Stomach smooth muscle (tissue), 2 donors: ENCODE results near the gene MSH3.

ENCODE experiments used
- H3K27ac ChIP-seq: one replicate; pipeline ENCODE4 v1.7.0; 2013; ENCODE audit warnings: mild to moderate bottlenecking, low read length, inconsistent platforms
- H3K27me3 ChIP-seq, 2 donors: one replicate each; pipeline ENCODE4 v1.7.0; 2013; ENCODE audit warnings: low read length in 2 of 2; ENCODE audit not compliant: insufficient read depth in 2 of 2, control insufficient read depth in 1 of 2
- H3K36me3 ChIP-seq, 2 donors: one replicate each; pipeline ENCODE4 v1.7.0; 2013; ENCODE audit warnings: low read length in 2 of 2; ENCODE audit not compliant: control insufficient read depth in 2 of 2, insufficient read depth in 2 of 2
- H3K4me1 ChIP-seq: one replicate; pipeline ENCODE4 v1.7.0; 2013; ENCODE audit warnings: low read length; ENCODE audit not compliant: control insufficient read depth, insufficient read depth
- H3K4me3 ChIP-seq, 2 donors: one replicate each; pipeline ENCODE4 v1.7.0; 2013; ENCODE audit warnings: low read length in 2 of 2
- H3K9ac ChIP-seq, 2 donors: one replicate each; pipeline ENCODE4 v1.7.0; 2013; ENCODE audit warnings: low read length in 2 of 2, mild to moderate bottlenecking in 1 of 2
- H3K9me3 ChIP-seq, 2 donors: one replicate each; pipeline ENCODE4 v1.7.0; 2013; ENCODE audit warnings: low read length in 2 of 2; ENCODE audit not compliant: control insufficient read depth in 2 of 2
- donor health status: healthy.
- donor health status: Pancreatic carcinoma.

Gene MSH3

DNA sequence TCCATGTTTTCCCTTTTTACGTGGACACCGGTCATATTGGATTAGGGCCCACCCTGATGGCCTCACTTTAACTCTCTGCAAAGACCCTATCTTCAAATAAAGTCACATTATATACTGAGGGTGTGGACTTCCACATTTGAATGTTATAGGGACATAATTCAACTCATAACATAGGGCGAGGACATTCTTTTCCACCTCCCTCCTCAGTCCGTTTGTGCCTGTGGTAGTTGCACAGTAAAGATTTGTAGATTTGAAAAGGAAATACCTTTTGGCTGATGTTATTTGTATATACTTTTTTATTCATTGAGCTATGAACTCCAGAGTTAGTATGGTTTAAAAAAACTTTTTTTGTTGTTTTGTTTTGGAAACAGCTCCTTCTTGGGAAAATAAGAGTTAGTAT is 51.3 kb downstream of the MSH3 start:
- Histone ChIP-seq H3K27ac (no peak overlapping the region), H3K4me3 (no peak overlapping the region), H3K9ac (no peak overlapping the region), H3K9me3 (no peaks in the 10 kb centered on the region), H3K4me1 (no peaks in the 10 kb centered on the region), H3K36me3 (peaks cover 4 to 5% of the 10 kb centered on the region in 2 donors), H3K27me3 (no peaks in the 10 kb centered on the region)

DNA sequence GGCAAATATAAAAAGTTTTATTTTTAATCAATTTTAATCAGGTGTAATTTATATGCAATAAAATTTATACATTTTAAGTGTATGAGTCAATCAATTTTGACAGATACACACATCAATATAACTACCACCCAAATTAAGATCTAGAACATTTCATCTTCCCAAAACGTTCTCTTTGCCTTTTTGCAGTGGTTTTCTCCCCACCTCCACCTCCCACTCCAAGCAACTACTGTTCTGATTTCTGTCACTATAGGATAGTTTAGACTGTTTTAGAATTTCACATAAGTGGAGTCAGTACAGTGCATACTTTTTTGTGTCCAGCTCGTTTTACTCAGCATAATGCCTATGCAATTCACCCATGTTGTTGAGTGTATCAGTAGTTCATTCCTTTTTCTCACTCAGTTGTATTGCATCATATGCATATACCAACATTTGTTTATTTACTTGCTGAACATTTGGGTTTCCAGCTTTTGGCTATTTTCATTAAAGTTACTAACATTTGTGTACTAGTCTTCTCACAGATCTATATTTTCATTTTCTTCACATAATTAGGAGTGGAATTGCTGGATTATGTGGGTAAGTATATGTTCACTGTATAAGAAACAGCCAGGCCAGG is 52.5 kb downstream of the MSH3 start:
- Histone ChIP-seq H3K4me1 (no peaks in the 10 kb centered on the region), H3K4me3 (no peak overlapping the region), H3K27me3 (no peaks in the 10 kb centered on the region), H3K27ac (no peak overlapping the region), H3K9me3 (no peaks in the 10 kb centered on the region), H3K9ac (no peak overlapping the region), H3K36me3 (peaks cover 3 to 9% of the 10 kb centered on the region in 2 donors)

DNA sequence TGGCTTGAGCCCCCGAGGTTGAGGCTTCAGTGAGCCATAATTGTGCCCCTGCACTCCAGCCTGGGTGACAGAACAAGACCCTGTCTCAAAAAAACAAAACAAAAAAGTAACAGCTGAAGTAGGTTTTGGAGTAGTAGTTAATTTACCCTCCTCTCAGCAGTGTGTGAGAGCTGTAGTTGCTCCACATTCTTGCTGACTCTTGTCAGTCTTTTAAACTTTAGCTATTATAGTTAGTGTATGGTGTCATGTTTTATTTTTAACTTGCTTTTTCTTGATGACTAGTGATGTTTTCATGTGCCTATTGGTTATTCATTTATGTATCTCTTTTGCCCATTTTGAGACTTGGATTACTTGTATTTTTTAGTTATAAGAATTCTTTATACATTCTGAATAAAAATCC is 53.2 kb downstream of the MSH3 start:
- Histone ChIP-seq H3K27me3 (no peaks in the 10 kb centered on the region), H3K9me3 (no peaks in the 10 kb centered on the region), H3K27ac (no peak overlapping the region), H3K9ac (no peak overlapping the region), H3K36me3 (peaks cover 0 to 5% of the 10 kb centered on the region in 2 donors), H3K4me3 (no peak overlapping the region), H3K4me1 (no peaks in the 10 kb centered on the region)

DNA sequence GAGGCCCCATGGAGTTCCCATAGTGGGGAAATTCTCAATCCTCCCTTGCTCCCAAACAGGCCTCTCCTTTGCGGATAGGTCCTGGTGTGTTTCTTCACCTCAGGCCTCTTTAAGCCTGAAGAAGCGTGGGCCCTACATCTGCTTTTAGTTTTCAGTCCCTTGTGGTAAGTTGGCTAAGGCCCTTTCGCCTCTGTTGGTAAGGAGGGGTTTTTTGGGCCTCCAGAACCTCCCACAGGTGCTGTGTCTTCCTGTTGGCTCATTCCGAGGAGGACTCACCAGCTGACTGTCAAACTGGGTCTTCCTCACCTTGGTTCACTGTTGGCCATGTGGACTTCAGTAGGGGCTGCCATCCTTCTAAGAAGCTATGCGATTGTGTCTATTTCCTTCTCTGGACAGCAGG is 56.8 kb downstream of the MSH3 start:
- no peak overlapping the region for H3K4me3 ChIP-seq
- H3K9me3 ChIP-seq: no peaks in the 10 kb centered on the region
- no peak overlapping the region for H3K9ac ChIP-seq

DNA sequence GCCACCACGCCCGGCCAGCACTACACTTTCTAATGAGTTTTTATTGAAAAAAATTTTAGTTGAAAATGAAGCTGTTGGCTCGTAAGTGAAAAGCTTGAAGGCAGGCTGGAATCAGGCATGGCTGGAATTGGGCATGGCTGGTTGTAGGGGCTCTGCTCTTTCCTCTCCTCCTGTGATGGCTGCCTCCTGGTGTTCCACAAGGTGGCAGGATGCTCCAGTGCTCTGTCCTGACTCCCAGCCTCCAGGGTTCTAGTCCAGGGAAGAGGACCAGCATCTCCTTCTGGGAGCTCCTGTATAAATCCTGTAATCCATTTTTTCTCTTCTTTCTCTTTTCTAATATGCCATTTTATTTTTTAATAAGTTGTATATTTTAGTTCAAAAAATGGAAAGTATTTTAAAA is 57.5 kb downstream of the MSH3 start:
- H3K27ac ChIP-seq: no peak overlapping the region
- H3K9ac ChIP-seq: no peak overlapping the region
- no peak overlapping the region for H3K4me3 ChIP-seq
- no peaks in the 10 kb centered on the region for H3K27me3 ChIP-seq
- no peaks in the 10 kb centered on the region for H3K4me1 ChIP-seq
- no peaks in the 10 kb centered on the region for H3K9me3 ChIP-seq
- H3K36me3 ChIP-seq: peaks cover 2 to 5% of the 10 kb centered on the region in 2 donors

More for the DNA sequence above, 56.8 kb downstream of the MSH3 start:
- Histone ChIP-seq H3K4me1 (no peaks in the 10 kb centered on the region), H3K36me3 (peaks cover 0 to 5% of the 10 kb centered on the region in 2 donors), H3K27ac (no peak overlapping the region), H3K27me3 (no peaks in the 10 kb centered on the region)

DNA sequence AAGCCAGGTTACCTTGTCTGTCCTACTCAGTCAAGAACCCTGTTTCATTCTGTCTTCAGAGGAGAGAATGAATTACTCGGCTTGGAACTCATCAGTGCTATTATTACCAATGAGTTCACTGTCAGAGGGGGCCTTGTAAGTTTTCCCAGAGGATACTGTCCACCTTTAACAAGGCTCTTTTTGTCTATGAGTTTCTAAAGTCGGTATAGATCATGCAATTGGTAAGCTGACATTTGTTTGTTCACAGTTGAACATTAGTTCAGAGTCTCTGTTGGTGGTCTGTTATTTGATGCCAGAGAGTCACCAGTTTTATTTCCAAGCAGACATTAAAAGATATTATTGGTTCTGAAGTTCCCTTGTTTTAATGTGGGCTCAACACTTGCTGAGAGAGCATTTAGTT is 58.5 kb downstream of the MSH3 start:
- H3K4me1 ChIP-seq: no peaks in the 10 kb centered on the region
- H3K4me3 ChIP-seq: no peak overlapping the region
- H3K27me3 ChIP-seq: no peaks in the 10 kb centered on the region
- no peak overlapping the region for H3K27ac ChIP-seq
- no peak overlapping the region for H3K9ac ChIP-seq
- no peaks in the 10 kb centered on the region for H3K9me3 ChIP-seq
- H3K36me3 ChIP-seq: peaks cover 3 to 5% of the 10 kb centered on the region in 2 donors

DNA sequence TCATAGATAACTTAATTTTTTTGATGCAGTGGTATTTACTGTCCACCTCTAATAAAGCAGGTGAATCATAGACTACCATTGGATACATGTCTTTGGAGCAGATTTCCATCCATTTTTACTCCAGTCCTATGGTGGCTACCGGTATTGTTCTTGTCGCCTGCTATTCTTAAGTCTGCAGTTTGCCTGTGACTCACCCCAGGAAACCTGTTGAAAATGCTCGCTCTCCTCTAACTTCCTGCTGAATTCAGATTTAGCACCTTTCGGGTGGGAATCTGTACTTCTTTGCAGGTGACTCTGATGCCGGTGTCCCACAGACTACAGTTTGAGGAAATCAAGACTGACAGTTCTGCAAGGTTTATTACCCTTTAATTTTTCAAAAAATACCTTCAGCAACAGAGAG is 59.2 kb downstream of the MSH3 start:
- Histone ChIP-seq H3K4me1 (no peaks in the 10 kb centered on the region), H3K36me3 (peaks cover 3 to 5% of the 10 kb centered on the region in 2 donors), H3K27me3 (no peaks in the 10 kb centered on the region), H3K9ac (no peak overlapping the region), H3K27ac (no peak overlapping the region), H3K4me3 (no peak overlapping the region), H3K9me3 (no peaks in the 10 kb centered on the region)

DNA sequence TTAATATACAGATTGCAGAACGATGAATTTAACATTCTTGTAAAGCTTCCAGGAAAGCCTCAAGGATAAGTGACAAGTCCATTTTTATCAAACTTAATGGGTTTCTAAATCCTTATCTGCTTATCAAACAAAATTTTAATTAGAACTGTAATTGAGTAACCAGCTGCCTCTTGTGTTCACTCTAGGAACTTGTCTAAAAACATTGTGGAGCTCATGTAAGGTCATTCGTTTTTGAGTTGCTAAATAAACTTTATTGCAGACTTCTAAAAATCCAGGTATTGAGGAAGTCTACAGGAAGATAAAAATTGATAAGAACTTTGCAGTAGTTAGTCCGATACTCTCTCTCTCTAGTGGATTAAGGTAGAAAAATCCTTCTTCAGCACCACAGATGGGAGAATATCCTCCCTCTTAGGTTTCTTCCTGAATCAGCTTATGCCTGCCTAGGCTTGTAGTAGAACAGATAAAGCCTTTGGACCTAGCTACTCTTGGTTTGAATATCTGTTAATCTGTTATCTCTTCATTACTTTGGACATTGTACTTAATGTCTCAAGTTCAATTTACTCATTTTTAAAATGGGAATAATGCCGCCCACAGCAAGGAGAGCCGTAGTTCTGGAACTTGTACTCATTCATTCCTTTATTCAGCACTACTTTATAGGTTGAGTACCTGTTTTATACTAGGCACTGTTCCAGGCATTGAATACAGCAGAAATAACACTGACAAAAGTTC is 60.3 kb downstream of the MSH3 start:
- Histone ChIP-seq H3K9me3 (peaks cover 0 to 1% of the 10 kb centered on the region in 2 donors), H3K9ac (no peak overlapping the region), H3K27me3 (no peaks in the 10 kb centered on the region), H3K27ac (no peak overlapping the region), H3K4me3 (no peak overlapping the region), H3K36me3 (peaks cover 3 to 5% of the 10 kb centered on the region in 2 donors), H3K4me1 (no peaks in the 10 kb centered on the region)

DNA sequence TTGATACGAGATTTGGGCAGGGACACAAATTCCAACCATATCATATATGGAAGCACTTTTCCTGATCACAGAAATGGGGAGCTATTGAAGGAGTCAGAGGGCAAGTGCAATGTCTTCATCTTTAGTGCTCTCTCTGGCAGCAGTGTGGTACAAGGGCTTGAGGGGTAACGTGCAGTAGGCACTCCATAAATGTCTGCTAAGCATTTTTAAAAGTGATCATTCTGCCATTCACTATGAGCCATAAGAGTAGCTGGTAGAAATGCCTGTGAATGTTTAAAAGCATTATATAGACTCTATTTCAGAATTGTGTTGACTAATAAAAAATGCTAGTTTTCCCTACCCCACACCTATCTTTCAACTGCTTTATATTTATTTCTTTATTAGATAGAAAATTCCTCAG is 61.4 kb downstream of the MSH3 start:
- Histone ChIP-seq H3K9me3 (peaks cover 0 to 6% of the 10 kb centered on the region in 2 donors), H3K27me3 (no peaks in the 10 kb centered on the region), H3K36me3 (peaks cover 3 to 5% of the 10 kb centered on the region in 2 donors), H3K4me3 (no peak overlapping the region), H3K4me1 (no peaks in the 10 kb centered on the region), H3K9ac (no peak overlapping the region), H3K27ac (no peak overlapping the region)

DNA sequence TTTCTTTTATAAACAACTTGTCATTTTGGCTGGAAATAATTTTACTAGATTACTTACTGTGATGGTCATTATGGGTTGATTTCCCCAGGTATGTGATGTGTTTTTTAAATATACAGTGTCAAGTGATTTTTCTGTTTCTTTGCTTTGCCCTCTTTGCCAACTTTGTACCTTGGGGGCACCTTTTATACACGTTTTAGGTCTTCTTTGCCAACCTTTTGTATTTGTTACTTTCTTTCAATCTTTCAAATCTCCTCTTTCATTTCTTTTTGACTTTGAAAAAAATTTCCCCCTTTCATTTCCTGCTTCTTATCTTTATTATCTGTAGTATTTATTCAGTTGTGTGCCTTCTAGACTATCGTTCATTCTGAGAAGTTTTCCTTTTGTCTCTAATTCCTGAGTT is 65.7 kb downstream of the MSH3 start:
- peaks cover 0 to 6% of the 10 kb centered on the region in 2 donors for H3K9me3 ChIP-seq
- H3K4me1 ChIP-seq: no peaks in the 10 kb centered on the region
- H3K4me3 ChIP-seq: no peak overlapping the region
- H3K27ac ChIP-seq: no peak overlapping the region
- no peaks in the 10 kb centered on the region for H3K27me3 ChIP-seq
- no peak overlapping the region for H3K9ac ChIP-seq
- peaks cover 0 to 3% of the 10 kb centered on the region in 2 donors for H3K36me3 ChIP-seq

DNA sequence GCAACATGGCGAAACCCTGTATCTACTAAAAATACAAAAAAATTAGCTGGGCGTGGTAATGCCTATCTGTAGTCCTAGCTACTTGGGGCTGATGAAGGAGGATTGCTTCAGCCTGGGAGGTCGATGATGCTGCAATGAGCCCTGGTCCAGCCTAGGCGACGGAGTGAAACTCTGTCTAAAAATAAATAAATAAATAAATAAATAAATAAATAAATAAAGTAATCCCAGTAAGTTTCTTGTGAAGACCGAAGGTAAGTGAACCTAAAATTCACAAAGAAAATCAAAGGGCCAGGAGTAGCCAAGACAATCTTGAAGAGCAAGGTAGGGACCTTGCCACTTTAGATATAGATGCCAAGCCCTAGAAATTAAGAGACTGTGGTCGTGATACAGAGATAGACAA is 68.5 kb downstream of the MSH3 start:
- H3K4me3 ChIP-seq: no peak overlapping the region
- no peaks in the 10 kb centered on the region for H3K4me1 ChIP-seq
- peaks cover 2 to 5% of the 10 kb centered on the region in 2 donors for H3K36me3 ChIP-seq
- H3K27ac ChIP-seq: no peak overlapping the region
- H3K9ac ChIP-seq: no peak overlapping the region
- H3K27me3 ChIP-seq: no peaks in the 10 kb centered on the region
- H3K9me3 ChIP-seq: peaks cover 0 to 6% of the 10 kb centered on the region in 2 donors
